ENCODE data around the gene TNFSF9. TPM values are rescaled to one million over a fixed set of nuclear protein-coding genes. Genes with fewer than 3 reads are reported as not detected.

Gene TNFSF9
- 1 to 10 TPM in 1 of 2 donors, not detected in 1; 2.6 TPM for total RNA-seq

- H3K36me3 ChIP-seq (replicated peaks in 1 of 2; ENCODE audit: insufficient read depth in 1 of 2, low read depth in 2 of 2), result no peaks in the 10 kb centered on the region
- peak within 1 kb of the TSS in 1 of 4 donors; percentile 25 for H3K27ac ChIP-seq
- peak; percentile 92 for ATAC-seq
- peak within 1 kb of the TSS in 1 of 2 donors; percentile 12 for H3K4me3 ChIP-seq
- 1% methylated on average over 28 to 44 of the region's 44 CpGs for WGBS, 2 donors
- no peaks in the 10 kb centered on the region for H3K9me3 ChIP-seq
- intact Hi-C loops (cut with DNase I), result no loop called here
- H3K4me1 ChIP-seq, result peaks cover 19% of the 10 kb centered on the region
- TF ChIP-seq CTCF (IDR thresholded peaks at IDR 0.05) (no peak), POLR2A (IDR thresholded peaks at IDR 0.05) (peak; percentile 45 to 60 (median 54))
- H3K27me3 ChIP-seq, result peaks cover 0 to 15% of the 10 kb centered on the region in 2 donors
- peak; percentile 84 to 91 (median 89) for DNase-seq
Observed at GRCh38 chr19:6530386-6531162, at the start of gene TNFSF9. TSS of gene TNFSF9 (plus strand) at chr19:6531026. CDS start at chr19:6531037, 11 bp downstream.

GRCh38 chr19:6481541-6482342, 49.1 kb upstream of the TNFSF9 start, which contains the start of gene DENND1C:
TSS of gene DENND1C (minus strand) at chr19:6481787. CDS start at chr19:6481695, 92 bp downstream.
- intact Hi-C loops (cut with DNase I), result no loop called here
- ATAC-seq (peak; percentile 47), DNase-seq (peak in 3 of 4 donors; percentile 34 to 43 (median 41))
- no peak within 1 kb of the TSS for H3K27ac ChIP-seq
- H3K4me1 ChIP-seq, result peaks cover 4% of the 10 kb centered on the region
- H3K36me3 ChIP-seq (replicated peaks in 1 of 2; ENCODE audit: insufficient read depth in 1 of 2, low read depth in 2 of 2), result no peaks in the 10 kb centered on the region
- 33 to 42% methylated on average over 16 to 22 of the region's 24 CpGs for WGBS, 2 donors
- H3K4me3 ChIP-seq, result no peak within 1 kb of the TSS
- H3K27me3 ChIP-seq, result no peaks in the 10 kb centered on the region
- peak in 1 of 3 donors; percentile 20 for TF ChIP-seq POLR2A (IDR thresholded peaks at IDR 0.05)
- TF ChIP-seq CTCF (IDR thresholded peaks at IDR 0.05), result peak; percentile 17 to 60 (median 46)
- no peaks in the 10 kb centered on the region for H3K9me3 ChIP-seq

- Histone ChIP-seq H3K27ac (no peak overlapping the region), H3K9me3 (no peaks in the 10 kb centered on the region), H3K36me3 (replicated peaks in 1 of 2; ENCODE audit: insufficient read depth in 1 of 2, low read depth in 2 of 2) (no peaks in the 10 kb centered on the region), H3K4me1 (no peaks in the 10 kb centered on the region), H3K4me3 (no peak overlapping the region), H3K27me3 (no peaks in the 10 kb centered on the region)
- no peak for TF ChIP-seq CTCF (IDR thresholded peaks at IDR 0.05)
- TF ChIP-seq POLR2A (IDR thresholded peaks at IDR 0.05), result no peak
- WGBS, 2 donors, result 89 to 95% methylated on average over 7 to 8 of the region's 8 CpGs
- intact Hi-C loops (cut with DNase I), result no loop called here
- DNase-seq, result no peak
- ATAC-seq, result no peak
Observed at GRCh38 chr19:6482343-6482686, 48.5 kb upstream of the TNFSF9 start.

- Histone ChIP-seq H3K4me3 (no peak overlapping the region), H3K27me3 (no peaks in the 10 kb centered on the region), H3K9me3 (no peaks in the 10 kb centered on the region), H3K4me1 (no peaks in the 10 kb centered on the region), H3K36me3 (replicated peaks in 1 of 2; ENCODE audit: insufficient read depth in 1 of 2, low read depth in 2 of 2) (no peaks in the 10 kb centered on the region), H3K27ac (no peak overlapping the region)
- intact Hi-C loops (cut with DNase I), result no loop called here
- WGBS, 2 donors, result 47 to 53% methylated on average over 3 of the region's 3 CpGs
- TF ChIP-seq CTCF (IDR thresholded peaks at IDR 0.05), result no peak
- no peak for TF ChIP-seq POLR2A (IDR thresholded peaks at IDR 0.05)
- DNase-seq (no peak), ATAC-seq (no peak)
Observed at GRCh38 chr19:6483235-6483634, 47.6 kb upstream of the TNFSF9 start.

Measured in body of pancreas (tissue), 4 donors.